ENCODE results near the gene PHF8. TPM values are rescaled to one million over a fixed set of nuclear protein-coding genes. Genes with fewer than 3 reads are reported as not detected.

The PHF8 gene
- total RNA-seq, 1 donor: 25.0 TPM

- TF ChIP-seq, protein P1, sequence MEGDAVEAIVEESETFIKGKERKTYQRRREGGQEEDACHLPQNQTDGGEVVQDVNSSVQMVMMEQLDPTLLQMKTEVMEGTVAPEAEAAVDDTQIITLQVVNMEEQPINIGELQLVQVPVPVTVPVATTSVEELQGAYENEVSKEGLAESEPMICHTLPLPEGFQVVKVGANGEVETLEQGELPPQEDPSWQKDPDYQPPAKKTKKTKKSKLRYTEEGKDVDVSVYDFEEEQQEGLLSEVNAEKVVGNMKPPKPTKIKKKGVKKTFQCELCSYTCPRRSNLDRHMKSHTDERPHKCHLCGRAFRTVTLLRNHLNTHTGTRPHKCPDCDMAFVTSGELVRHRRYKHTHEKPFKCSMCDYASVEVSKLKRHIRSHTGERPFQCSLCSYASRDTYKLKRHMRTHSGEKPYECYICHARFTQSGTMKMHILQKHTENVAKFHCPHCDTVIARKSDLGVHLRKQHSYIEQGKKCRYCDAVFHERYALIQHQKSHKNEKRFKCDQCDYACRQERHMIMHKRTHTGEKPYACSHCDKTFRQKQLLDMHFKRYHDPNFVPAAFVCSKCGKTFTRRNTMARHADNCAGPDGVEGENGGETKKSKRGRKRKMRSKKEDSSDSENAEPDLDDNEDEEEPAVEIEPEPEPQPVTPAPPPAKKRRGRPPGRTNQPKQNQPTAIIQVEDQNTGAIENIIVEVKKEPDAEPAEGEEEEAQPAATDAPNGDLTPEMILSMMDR (IDR thresholded peaks at IDR 0.05; ENCODE audit: insufficient read depth, low read depth, low read length): no peak
- DNase-seq (ENCODE audit: low read depth): no peak
Measured at GRCh38 chrX:53939127-53939526, 105.1 kb downstream of the PHF8 start.

DNA sequence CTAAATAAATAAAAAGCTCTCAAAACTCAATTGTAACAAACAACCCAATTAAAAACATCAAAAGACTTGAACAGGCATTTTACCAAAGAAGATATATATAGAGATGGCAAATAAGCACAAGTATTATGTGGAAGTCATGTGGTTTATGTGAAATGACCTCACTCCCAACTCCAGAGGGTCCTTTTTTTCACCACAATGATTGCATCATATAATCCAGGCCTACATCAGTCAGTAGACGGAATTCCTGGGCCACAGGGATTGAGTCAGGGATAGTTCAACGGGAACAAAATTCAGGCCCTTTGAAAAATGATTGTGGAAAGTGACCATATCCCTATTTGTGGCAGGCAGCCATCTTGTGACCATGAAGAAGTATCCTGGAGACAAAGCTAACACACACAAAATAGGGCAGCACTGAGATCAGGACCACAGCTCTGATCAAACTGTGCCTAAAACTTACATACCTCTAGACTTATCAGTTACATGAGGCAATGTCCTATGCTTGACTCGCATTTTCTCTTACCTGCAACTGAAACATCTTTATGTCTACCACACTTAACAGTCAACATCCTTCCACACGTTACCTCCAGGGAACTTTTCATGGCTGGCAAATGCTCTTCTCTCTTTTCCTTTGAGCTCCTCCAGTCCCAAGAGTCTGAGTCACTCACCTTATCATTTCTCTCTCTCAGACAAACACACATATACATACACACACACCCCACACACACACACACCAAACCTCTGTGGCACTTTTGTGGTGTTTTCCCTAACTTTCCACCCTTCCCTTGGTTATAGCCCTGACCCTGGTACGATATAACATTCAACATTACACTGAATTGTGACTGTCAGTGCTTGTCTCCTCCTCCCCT, 113.5 kb downstream of the PHF8 start:
- peak; percentile 79 for DNase-seq (ENCODE audit: low read depth)

More at GRCh38 chrX:53939127-53939526, 105.1 kb downstream of the PHF8 start:
- H3K4me3 ChIP-seq (ENCODE audit: low read depth, low read length): no peak overlapping the region

GRCh38 chrX:53926030-53926429, 118.2 kb downstream of the PHF8 start:
- DNase-seq (ENCODE audit: low read depth): no peak
- H3K4me3 ChIP-seq (ENCODE audit: low read depth, low read length): no peak overlapping the region

More for the DNA sequence above, 113.5 kb downstream of the PHF8 start:
- no peak overlapping the region for H3K4me3 ChIP-seq (ENCODE audit: low read depth, low read length)
- TF ChIP-seq, protein P1 (IDR thresholded peaks at IDR 0.05; ENCODE audit: insufficient read depth, low read depth, low read length): no peak

GRCh38 chrX:53918702-53919101, 125.6 kb downstream of the PHF8 start:
- DNase-seq (ENCODE audit: low read depth): peak; percentile 31
- H3K4me3 ChIP-seq (ENCODE audit: low read depth, low read length): no peak overlapping the region
- TF ChIP-seq, protein P1 (IDR thresholded peaks at IDR 0.05; ENCODE audit: insufficient read depth, low read depth, low read length): no peak

More at GRCh38 chrX:53926030-53926429, 118.2 kb downstream of the PHF8 start:
- TF ChIP-seq, protein P1 (IDR thresholded peaks at IDR 0.05; ENCODE audit: insufficient read depth, low read depth, low read length): no peak

GRCh38 chrX:53900623-53901022, 143.7 kb downstream of the PHF8 start:
- TF ChIP-seq, protein P1 (IDR thresholded peaks at IDR 0.05; ENCODE audit: insufficient read depth, low read depth, low read length): no peak
- DNase-seq (ENCODE audit: low read depth): no peak

GRCh38 chrX:53895270-53895669, 149.0 kb downstream of the PHF8 start:
- TF ChIP-seq, protein P1 (IDR thresholded peaks at IDR 0.05; ENCODE audit: insufficient read depth, low read depth, low read length): no peak
- no peak overlapping the region for H3K4me3 ChIP-seq (ENCODE audit: low read depth, low read length)
- DNase-seq (ENCODE audit: low read depth): no peak

More at GRCh38 chrX:53900623-53901022, 143.7 kb downstream of the PHF8 start:
- no peak overlapping the region for H3K4me3 ChIP-seq (ENCODE audit: low read depth, low read length)

Small RNA genes within 50 kb of the gene (small RNA-seq; reads per million reads assigned to genes)
- not detected for gene RNA5SP505

Other genes starting within 250 kb of the PHF8 start
- gene FAM120C, start 138.8 kb upstream of the PHF8 start, total RNA-seq: 7.7 and 8.6 TPM in 2 replicates

Data from fibroblast of villous mesenchyme (primary cell).